Measurements from ENCODE around the gene PLXNA4.

Gene PLXNA4

DNA sequence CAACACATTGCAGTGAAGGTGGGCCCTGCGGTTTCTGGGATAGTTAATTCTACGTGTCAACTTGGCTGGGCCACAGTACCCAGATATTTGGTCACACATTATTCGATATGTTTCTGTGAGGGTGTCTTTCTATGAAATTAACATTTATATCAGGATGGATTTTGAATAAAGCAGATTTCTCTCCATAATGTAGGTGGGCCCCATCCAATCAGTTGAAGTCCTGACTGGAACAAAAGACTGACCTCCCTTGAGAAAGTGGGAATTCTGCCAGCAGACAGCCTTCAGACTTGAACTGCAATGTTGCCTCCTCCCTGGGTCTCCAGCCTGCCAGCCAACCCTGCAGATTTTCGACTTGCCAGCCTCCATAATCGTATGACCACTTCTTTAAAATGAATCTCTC, 420.6 kb downstream of the PLXNA4 start:
- H3K36me3 ChIP-seq (ENCODE audit: control insufficient read depth in 1 of 2, insufficient read depth in 2 of 2, low read length in 2 of 2), result no peaks in the 10 kb centered on the region
- H4K8ac ChIP-seq (ENCODE audit: low read depth, low read length), result no peak overlapping the region
- DNase-seq, result no peak
- no peaks in the 10 kb centered on the region for H3K4me1 ChIP-seq (ENCODE audit: control insufficient read depth in 1 of 2, insufficient read depth in 2 of 2, low read length in 2 of 2)
- H3K79me2 ChIP-seq (ENCODE audit: control insufficient read depth, insufficient read depth, low read length, poor library complexity), result no peaks in the 10 kb centered on the region
- H3K4me2 ChIP-seq (ENCODE audit: low read length), result no peak overlapping the region
- no peak overlapping the region for H3K18ac ChIP-seq (ENCODE audit: low read length)
- H3K27ac ChIP-seq (ENCODE audit: low read depth, low read length), result no peak overlapping the region
- H3K9me3 ChIP-seq (ENCODE audit: insufficient read depth, low read depth, low read length), result no peaks in the 10 kb centered on the region
- H3K9ac ChIP-seq (ENCODE audit: low read length), result no peak overlapping the region
- H3K4me3 ChIP-seq (ENCODE audit: low read depth, low read length), result no peak overlapping the region
- no peak overlapping the region for H2AK5ac ChIP-seq (ENCODE audit: low read length)
- WGBS (ENCODE audit: extremely low coverage, insufficient coverage, insufficient read length), result no CpG with 5 or more reads among the region's 5 CpGs
- H3K27me3 ChIP-seq (ENCODE audit: insufficient read depth, low read length), result no peaks in the 10 kb centered on the region
- H2BK120ac ChIP-seq (ENCODE audit: insufficient read depth, low read length, poor library complexity), result no peak overlapping the region
- no peaks in the 10 kb centered on the region for H3K79me1 ChIP-seq (ENCODE audit: low read length)
- no peak overlapping the region for H3K4ac ChIP-seq (ENCODE audit: low read depth, low read length)
- no peak overlapping the region for H2BK5ac ChIP-seq (ENCODE audit: low read depth, low read length, poor library complexity)
- H4K12ac ChIP-seq (ENCODE audit: low read depth, low read length), result no peak overlapping the region
- H4K91ac ChIP-seq (ENCODE audit: low read depth, low read length), result no peak overlapping the region
- H3K23ac ChIP-seq (ENCODE audit: low read length), result no peak overlapping the region
- no peak overlapping the region for H2BK12ac ChIP-seq (ENCODE audit: low read length)
- no peak overlapping the region for H3K14ac ChIP-seq (ENCODE audit: low read length)
- no peak overlapping the region for H2AFZ ChIP-seq (ENCODE audit: insufficient read depth, low read length, poor library complexity)

DNA sequence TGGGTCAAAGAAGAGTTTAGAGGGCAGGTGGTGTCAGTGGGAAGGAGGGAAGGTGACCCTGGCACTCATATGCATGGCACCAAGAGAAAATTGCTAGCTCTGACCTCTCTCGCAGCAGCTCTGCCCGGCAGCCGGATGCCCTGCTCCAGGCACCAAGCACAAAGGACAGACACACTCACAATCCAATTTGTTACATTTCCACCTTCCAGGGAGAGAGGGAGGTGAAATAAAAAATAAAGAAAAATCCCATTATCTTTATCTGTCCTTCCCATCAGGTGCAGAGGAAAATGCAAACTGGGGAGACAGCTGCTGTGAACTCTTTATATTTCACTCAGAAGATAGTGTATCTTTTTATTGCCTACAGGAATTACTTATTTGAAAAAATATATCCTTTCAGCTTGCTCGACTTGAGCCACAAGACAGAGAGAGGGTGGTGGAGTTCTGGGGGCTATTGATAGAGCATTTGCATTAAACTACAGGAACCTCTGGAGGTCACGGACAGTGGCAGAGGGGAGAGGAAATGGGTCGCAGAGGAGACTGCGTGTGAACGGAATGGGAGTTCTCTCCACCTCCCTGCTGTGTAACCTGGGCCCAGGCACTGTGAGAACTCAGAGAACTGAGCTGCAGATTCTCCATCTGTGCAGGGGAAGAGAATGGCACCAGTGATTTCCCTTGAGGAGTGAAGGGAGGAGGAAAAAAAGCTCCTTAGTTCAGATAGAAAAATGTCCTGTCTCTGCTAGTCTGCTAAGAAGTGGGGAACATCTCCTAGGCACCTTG, 421.4 kb downstream of the PLXNA4 start:
- Histone ChIP-seq H3K36me3 (ENCODE audit: control insufficient read depth in 1 of 2, insufficient read depth in 2 of 2, low read length in 2 of 2) (no peaks in the 10 kb centered on the region), H3K9ac (ENCODE audit: low read length) (no peak overlapping the region), H3K4me1 (ENCODE audit: control insufficient read depth in 1 of 2, insufficient read depth in 2 of 2, low read length in 2 of 2) (no peaks in the 10 kb centered on the region), H3K18ac (ENCODE audit: low read length) (no peak overlapping the region), H4K91ac (ENCODE audit: low read depth, low read length) (no peak overlapping the region), H4K12ac (ENCODE audit: low read depth, low read length) (no peak overlapping the region), H3K4ac (ENCODE audit: low read depth, low read length) (no peak overlapping the region), H3K79me2 (ENCODE audit: control insufficient read depth, insufficient read depth, low read length, poor library complexity) (no peaks in the 10 kb centered on the region), H3K27ac (ENCODE audit: low read depth, low read length) (no peak overlapping the region), H2BK12ac (ENCODE audit: low read length) (no peak overlapping the region), H2AK5ac (ENCODE audit: low read length) (no peak overlapping the region), H3K27me3 (ENCODE audit: insufficient read depth, low read length) (no peaks in the 10 kb centered on the region), H3K79me1 (ENCODE audit: low read length) (no peaks in the 10 kb centered on the region), H4K8ac (ENCODE audit: low read depth, low read length) (no peak overlapping the region), H3K4me2 (ENCODE audit: low read length) (no peak overlapping the region), H2BK120ac (ENCODE audit: insufficient read depth, low read length, poor library complexity) (no peak overlapping the region), H2AFZ (ENCODE audit: insufficient read depth, low read length, poor library complexity) (no peak overlapping the region), H2BK5ac (ENCODE audit: low read depth, low read length, poor library complexity) (no peak overlapping the region), H3K4me3 (ENCODE audit: low read depth, low read length) (no peak overlapping the region), H3K23ac (ENCODE audit: low read length) (no peak overlapping the region), H3K14ac (ENCODE audit: low read length) (no peak overlapping the region), H3K9me3 (ENCODE audit: insufficient read depth, low read depth, low read length) (no peaks in the 10 kb centered on the region)
- WGBS (ENCODE audit: extremely low coverage, insufficient coverage, insufficient read length), result no CpG with 5 or more reads among the region's 8 CpGs
- DNase-seq, result no peak

DNA sequence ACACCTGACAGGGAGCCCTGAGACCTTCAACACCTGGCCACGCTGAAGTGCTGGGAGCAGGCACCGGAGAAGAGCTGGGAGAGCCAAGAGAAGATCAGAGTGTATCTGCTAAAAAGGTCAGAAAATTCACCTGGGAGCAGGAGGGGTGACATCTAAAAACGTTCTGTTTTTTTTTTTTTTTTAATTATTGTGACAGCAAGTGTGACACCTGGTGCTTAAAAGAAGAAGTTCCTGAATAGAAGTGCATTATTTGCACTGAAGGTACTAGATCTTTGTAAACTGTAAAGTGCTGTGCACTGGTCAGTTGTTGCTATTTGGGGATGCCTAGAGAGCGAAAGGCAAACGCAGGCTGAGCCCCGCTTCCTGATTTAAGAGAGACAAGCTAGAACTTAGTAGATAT, 422.0 kb downstream of the PLXNA4 start:
- no peak overlapping the region for H3K4me3 ChIP-seq (ENCODE audit: low read depth, low read length)
- no peak overlapping the region for H3K14ac ChIP-seq (ENCODE audit: low read length)
- H2AK5ac ChIP-seq (ENCODE audit: low read length), result no peak overlapping the region
- no peak overlapping the region for H3K18ac ChIP-seq (ENCODE audit: low read length)
- no peak overlapping the region for H4K12ac ChIP-seq (ENCODE audit: low read depth, low read length)
- no peak overlapping the region for H2AFZ ChIP-seq (ENCODE audit: insufficient read depth, low read length, poor library complexity)
- H2BK12ac ChIP-seq (ENCODE audit: low read length), result no peak overlapping the region
- H3K4me1 ChIP-seq (ENCODE audit: control insufficient read depth in 1 of 2, insufficient read depth in 2 of 2, low read length in 2 of 2), result no peaks in the 10 kb centered on the region
- H3K23ac ChIP-seq (ENCODE audit: low read length), result no peak overlapping the region
- H3K9ac ChIP-seq (ENCODE audit: low read length), result no peak overlapping the region
- no peak overlapping the region for H3K27ac ChIP-seq (ENCODE audit: low read depth, low read length)
- H3K4me2 ChIP-seq (ENCODE audit: low read length), result no peak overlapping the region
- H3K27me3 ChIP-seq (ENCODE audit: insufficient read depth, low read length), result no peaks in the 10 kb centered on the region
- H3K79me1 ChIP-seq (ENCODE audit: low read length), result no peaks in the 10 kb centered on the region
- no CpG with 5 or more reads among the region's 6 CpGs for WGBS (ENCODE audit: extremely low coverage, insufficient coverage, insufficient read length)
- no peaks in the 10 kb centered on the region for H3K79me2 ChIP-seq (ENCODE audit: control insufficient read depth, insufficient read depth, low read length, poor library complexity)
- H2BK5ac ChIP-seq (ENCODE audit: low read depth, low read length, poor library complexity), result no peak overlapping the region
- no peak overlapping the region for H4K8ac ChIP-seq (ENCODE audit: low read depth, low read length)
- H3K36me3 ChIP-seq (ENCODE audit: control insufficient read depth in 1 of 2, insufficient read depth in 2 of 2, low read length in 2 of 2), result no peaks in the 10 kb centered on the region
- H4K91ac ChIP-seq (ENCODE audit: low read depth, low read length), result no peak overlapping the region
- H3K4ac ChIP-seq (ENCODE audit: low read depth, low read length), result no peak overlapping the region
- DNase-seq, result no peak
- no peaks in the 10 kb centered on the region for H3K9me3 ChIP-seq (ENCODE audit: insufficient read depth, low read depth, low read length)
- no peak overlapping the region for H2BK120ac ChIP-seq (ENCODE audit: insufficient read depth, low read length, poor library complexity)

DNA sequence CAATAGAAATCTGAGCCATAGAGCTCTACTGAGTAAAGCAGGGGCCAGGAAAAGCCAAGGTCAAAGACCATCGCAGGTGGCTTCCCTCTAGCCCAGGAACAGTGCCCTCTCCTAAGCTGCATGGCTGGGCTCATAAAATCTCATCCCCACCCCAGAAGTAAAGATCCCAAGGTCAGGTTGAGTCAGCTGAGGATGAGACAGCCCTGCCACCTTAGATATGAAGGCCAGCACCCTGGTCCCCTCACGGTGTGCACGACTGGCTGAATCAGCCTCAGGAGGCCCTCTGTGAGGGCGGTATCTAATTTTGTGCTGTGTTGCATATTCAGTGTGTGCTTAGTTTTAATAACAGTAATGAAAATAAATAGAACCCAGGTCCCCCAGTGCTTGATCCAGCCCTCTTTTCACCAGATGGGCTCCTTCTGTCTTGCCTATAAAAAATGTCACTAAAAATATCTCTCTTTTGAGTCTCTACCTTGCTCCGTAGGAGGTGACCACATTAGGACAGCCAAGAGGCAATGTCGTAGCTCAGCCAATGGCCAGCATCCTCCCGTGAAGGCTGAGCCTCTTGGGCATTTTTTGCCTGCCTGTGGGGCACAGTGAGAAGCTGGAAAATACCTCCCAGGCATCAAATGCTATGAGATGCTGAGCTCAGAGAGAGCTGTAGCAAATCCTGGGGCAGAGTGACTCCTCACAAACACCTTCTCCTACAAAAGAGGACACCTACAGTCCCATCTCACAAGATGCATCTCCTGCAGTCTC, 424.0 kb downstream of the PLXNA4 start:
- Histone ChIP-seq H2BK12ac (ENCODE audit: low read length) (no peak overlapping the region), H3K14ac (ENCODE audit: low read length) (no peak overlapping the region), H2AFZ (ENCODE audit: insufficient read depth, low read length, poor library complexity) (no peak overlapping the region), H3K27me3 (ENCODE audit: insufficient read depth, low read length) (no peaks in the 10 kb centered on the region), H2BK120ac (ENCODE audit: insufficient read depth, low read length, poor library complexity) (no peak overlapping the region), H4K12ac (ENCODE audit: low read depth, low read length) (no peak overlapping the region), H2BK5ac (ENCODE audit: low read depth, low read length, poor library complexity) (no peak overlapping the region), H3K79me1 (ENCODE audit: low read length) (no peaks in the 10 kb centered on the region), H3K79me2 (ENCODE audit: control insufficient read depth, insufficient read depth, low read length, poor library complexity) (no peaks in the 10 kb centered on the region), H3K27ac (ENCODE audit: low read depth, low read length) (no peak overlapping the region), H3K23ac (ENCODE audit: low read length) (no peak overlapping the region), H3K4me1 (ENCODE audit: control insufficient read depth in 1 of 2, insufficient read depth in 2 of 2, low read length in 2 of 2) (no peaks in the 10 kb centered on the region), H4K8ac (ENCODE audit: low read depth, low read length) (no peak overlapping the region), H3K4ac (ENCODE audit: low read depth, low read length) (no peak overlapping the region), H3K9ac (ENCODE audit: low read length) (no peak overlapping the region), H3K18ac (ENCODE audit: low read length) (no peak overlapping the region), H3K9me3 (ENCODE audit: insufficient read depth, low read depth, low read length) (no peaks in the 10 kb centered on the region), H3K36me3 (ENCODE audit: control insufficient read depth in 1 of 2, insufficient read depth in 2 of 2, low read length in 2 of 2) (no peaks in the 10 kb centered on the region), H4K91ac (ENCODE audit: low read depth, low read length) (no peak overlapping the region), H3K4me2 (ENCODE audit: low read length) (no peak overlapping the region), H3K4me3 (ENCODE audit: low read depth, low read length) (no peak overlapping the region), H2AK5ac (ENCODE audit: low read length) (no peak overlapping the region)
- no peak for DNase-seq
- whole genome bisulfite sequencing (ENCODE audit: extremely low coverage, insufficient coverage, insufficient read length), result no CpG with 5 or more reads among the region's 7 CpGs

All from trophoblast cell (in vitro differentiated cells and primary cell).